NCI-H1092 (cell line): ENCODE measurements around the gene PM20D2.
"Not testable (repeated sequence)": the region's sequence is repeated elsewhere in the genome, so short reads cannot be mapped to it uniquely, and the experiment has no call there.

Source experiments
- DNase-seq: peaks from one replicate; lab custom pipeline; 2025; lab: John Stamatoyannopoulos, UW

Gene PM20D2, protein sequence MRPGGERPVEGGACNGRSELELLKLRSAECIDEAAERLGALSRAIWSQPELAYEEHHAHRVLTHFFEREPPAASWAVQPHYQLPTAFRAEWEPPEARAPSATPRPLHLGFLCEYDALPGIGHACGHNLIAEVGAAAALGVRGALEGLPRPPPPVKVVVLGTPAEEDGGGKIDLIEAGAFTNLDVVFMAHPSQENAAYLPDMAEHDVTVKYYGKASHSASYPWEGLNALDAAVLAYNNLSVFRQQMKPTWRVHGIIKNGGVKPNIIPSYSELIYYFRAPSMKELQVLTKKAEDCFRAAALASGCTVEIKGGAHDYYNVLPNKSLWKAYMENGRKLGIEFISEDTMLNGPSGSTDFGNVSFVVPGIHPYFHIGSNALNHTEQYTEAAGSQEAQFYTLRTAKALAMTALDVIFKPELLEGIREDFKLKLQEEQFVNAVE

DNA sequence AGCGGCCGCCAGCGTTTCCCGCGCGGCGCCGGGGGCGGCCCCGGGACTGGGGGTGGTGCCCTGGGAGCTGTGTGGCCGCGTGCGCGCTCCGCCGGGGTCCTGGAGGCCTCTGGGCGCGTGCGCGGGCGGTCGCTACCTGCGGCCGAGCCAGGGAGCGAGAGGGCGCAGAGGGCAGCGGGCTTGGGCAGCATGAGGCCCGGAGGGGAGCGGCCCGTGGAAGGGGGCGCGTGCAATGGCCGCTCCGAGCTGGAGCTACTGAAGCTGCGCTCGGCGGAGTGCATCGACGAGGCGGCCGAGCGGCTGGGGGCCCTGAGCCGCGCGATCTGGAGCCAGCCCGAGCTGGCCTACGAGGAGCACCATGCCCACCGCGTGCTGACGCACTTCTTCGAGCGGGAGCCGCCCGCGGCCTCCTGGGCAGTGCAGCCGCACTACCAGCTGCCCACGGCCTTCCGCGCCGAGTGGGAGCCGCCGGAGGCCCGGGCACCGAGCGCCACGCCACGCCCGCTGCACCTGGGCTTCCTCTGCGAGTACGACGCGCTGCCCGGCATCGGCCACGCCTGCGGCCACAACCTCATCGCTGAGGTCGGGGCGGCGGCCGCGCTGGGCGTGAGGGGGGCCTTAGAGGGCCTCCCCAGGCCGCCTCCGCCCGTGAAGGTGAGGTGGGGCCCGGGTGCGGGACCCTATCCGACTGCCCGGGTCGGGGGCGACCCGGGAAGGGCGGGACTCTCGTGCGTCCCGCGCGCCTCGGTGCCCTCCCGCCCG is at the start of gene PM20D2:
Gene PM20D2, plus strand, starts transcription at position 100 of the 762 bp plus-strand sequence. Its CDS starts 90 bp downstream, at position 190.
- DNase-seq = peak; percentile 57

DNA sequence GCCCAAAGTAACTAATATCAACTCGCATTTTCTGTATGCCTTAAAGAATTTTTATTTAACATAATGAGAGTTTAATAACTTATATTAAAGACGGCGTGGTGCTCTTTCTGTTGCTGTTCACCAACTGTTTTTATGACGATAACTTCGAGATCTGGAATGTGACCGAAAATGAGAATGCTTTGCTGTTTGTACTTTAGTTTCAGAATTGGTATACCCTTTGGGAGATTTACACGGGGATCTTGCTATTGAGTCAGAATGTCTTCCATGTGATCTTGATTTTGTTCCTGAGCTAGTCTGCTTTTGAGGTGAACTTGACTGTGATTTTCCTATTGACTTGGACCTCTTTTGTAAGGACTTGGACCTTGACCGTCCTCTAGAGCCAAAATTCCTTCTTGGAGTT is 47.4 kb upstream of the PM20D2 start:
- no peak for DNase-seq

DNA sequence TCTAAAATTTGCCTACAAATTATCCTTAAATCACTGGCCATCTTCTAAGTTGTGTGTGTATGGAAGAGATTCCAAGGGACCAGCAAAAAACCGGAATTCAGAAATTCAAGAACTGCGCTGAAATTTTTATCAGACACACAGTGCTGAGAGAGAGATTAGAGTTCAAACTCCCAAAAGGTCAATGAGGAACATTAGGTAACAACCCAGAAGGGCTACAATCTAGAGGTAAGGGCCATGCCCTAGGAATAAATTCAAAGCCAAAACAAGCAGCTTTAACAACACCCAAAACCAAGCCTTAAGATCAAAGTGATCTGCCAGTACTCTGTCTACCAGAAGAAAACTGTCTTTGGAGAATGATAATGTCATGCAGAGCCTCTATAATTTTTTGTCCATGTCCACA is 45.7 kb upstream of the PM20D2 start:
- DNase-seq = no peak

DNA sequence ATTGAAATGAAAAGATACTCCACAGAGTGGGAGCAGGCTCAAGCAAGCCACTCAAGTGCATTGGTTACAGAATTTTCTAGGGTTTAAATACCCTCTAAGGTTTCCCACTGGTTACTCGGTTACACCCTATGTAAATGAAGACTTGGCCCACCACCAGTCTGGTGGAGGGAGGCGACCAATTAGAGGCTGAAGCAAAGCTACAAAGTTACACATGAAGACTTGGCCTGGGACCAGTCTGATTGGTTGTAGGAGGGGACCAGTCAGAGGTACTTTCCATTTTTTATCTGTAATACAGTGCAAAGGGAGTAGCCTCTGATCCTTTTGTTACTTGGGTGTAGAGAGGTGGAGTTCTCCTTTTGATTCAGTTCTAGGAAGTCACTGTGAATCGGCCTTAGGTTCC is 35.6 kb upstream of the PM20D2 start:
- no peak for DNase-seq

DNA sequence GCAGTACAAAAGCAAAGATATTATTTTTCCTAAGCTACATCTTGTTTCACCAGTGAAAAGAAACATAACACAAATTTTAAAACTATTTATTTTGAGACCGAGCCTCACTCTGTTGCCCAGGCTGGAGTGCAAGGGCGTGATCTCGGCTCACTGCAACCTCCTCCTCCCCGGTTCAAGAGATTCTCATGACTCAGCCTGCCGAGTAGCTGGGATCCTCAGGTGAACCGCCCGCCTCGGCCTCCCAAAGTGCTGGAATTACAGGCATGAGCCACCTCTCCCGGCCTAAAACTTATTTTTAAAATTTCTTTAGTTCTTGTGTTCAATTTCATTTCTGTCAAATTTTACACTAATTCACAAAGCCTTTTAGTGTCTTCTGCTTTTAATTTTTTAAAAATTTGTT is 33.9 kb upstream of the PM20D2 start:
- DNase-seq = no peak

DNA sequence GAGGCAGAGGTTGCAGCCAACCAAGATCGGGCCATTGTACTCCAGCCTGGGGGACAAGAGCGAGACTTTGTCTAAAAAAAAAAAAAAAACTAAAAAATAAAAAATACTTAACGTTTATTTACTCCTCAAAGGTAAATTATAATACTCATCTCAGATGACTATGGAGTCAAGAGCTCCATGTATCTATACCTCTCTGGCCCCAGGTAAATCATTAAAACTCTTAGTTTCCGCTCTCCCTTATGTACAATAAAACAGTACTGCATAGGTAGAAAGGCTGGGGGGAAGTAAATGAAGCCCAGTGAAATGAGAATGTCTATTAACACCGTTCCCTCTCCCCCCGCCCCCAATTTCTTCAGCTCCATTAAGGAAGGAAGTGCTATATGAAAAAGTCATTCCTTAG is 29.2 kb upstream of the PM20D2 start:
- no peak for DNase-seq

DNA sequence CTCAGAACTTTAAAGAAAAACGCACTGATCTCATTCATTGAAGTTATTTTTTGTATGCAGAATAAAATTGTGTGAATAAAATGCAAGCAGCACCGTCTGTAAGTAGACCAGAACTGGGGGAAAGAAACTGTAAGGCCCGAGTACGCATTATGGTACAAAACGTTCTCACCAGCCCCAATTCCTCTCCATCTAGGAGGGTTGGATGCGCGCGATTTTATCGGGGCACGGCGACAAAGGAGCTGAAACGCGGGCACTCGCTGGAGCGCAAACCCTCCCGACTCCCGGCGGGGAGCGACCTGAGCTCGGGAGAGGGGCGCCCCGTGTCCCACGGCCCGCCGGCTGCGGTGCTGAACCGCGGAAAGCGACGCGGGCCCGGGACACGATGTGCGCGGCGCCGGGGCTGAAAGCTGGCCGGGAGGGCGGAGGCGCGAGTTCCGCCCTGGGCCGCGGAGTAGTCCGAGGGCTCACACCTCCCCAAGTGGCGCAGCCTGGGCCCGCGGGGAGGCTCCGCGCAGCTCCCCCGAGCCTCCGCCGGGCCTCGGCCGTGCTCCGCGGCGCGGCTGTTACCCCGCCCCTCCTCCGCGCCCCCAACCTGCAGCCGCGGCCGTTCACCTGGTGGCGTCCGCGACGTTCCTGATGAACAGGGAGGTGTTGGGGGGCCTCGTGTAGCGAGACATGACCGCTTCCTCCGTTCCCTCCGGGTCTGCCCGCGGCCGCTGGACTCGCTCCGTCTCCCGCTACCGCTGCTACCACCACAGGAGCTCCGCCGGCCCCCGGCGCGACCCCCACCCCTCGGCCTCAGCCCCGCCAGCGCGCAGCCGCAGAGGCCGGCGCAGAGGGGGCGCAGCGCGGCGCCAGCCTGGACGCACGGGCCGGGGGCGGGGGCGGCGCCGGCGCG is 28.4 kb upstream of the PM20D2 start, which contains the start of gene SRSF12:
Gene SRSF12, minus strand, starts transcription at position 861 of the 898 bp plus-strand sequence. Its CDS starts 184 bp downstream, at position 677.
- peak; percentile 37 for DNase-seq

DNA sequence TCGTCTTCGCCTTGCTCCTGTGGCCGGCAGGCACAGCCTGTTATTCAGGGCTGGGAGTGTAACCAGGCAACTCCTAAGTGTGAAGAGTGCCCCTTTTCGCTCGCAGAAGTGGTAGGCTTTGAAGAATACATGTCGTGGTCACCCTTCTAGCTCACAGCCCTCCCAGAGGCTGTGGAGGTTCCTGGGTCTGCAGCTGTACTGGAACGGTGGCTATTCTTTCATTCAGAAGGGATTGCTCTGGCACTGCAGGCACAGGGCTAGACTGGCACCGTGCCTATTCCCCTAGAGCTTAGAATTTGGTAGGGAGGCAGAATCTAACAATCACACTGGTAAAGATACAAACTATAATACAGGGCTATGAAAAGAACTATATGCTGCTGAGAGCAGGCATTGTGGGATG is 26.9 kb upstream of the PM20D2 start:
- no peak for DNase-seq

DNA sequence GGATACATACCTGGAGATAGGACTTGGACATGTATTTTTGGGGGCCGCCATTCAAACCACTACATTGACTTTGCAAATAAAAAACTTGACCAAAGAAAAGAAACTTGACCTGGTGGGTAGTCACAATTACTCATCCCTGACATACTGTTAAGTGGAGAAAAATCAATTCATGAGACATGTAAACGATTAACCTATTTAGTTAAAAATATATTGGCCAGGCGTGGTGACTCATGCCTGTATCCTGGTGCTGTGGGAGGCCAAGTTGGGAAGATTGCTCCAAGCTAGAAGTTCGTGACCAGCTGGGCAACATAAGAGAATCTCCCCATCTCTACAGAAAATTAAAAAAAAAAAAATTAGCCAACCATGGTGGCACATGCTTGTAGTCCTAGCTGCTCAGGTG is 25.5 kb upstream of the PM20D2 start:
- no peak for DNase-seq

DNA sequence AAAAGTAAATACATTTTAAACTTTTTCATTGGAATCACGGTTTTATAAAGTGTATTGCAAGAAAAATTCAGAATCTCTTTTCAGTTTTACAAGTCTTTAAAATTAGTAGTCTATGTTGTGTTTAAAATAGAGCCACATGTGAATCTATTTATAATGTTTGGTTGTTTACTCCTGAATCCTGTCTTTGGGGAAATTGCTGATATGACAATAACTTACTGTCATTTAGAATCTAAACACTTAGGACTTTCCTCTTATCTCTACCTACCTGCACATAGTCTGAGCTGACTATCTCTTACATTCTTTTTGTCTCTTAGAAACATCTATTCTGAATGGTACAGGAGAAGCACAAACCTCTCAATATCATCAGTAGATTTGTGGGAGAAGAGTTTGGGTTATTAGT is 23.9 kb upstream of the PM20D2 start:
- no peak for DNase-seq

DNA sequence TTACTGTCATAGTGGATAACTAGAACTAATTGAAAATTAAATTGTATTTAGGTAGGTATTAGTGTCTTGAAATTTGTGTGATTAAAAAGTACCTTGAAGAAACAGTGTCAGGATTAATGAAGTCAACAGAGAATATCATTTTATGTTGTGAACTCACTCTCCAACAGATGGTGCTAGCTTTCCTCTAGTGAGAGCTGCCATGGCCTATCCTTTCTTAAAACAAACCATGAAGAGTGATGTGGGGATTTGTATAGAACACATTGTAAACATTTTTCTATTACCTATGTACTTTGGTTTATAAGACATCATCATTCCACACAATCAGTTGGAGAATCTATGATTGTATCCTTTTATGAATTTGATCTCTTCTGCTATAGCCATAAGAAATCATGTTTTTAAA is 23.2 kb upstream of the PM20D2 start:
- no peak for DNase-seq

DNA sequence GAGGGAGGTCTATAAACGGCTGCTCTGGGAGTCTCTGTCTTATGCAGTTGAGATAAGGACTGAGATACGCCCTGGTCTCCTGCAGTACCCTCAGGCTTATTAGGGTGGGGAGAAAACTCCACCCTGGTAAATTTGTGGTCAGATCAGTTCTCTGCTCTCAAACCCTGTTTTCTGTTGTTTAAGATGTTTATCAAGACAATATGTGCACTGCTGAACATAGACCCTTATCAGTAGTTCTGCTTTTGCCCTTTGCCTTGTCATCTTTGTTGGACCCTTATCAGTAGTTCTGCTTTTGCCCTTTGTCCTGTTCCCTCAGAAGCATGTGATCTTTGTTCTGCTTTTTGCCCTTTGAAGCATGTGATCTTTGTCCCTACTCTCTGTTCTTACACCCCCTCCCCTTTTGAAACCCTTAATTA is 17.6 kb upstream of the PM20D2 start:
- DNase-seq = not testable (repeated sequence)

DNA sequence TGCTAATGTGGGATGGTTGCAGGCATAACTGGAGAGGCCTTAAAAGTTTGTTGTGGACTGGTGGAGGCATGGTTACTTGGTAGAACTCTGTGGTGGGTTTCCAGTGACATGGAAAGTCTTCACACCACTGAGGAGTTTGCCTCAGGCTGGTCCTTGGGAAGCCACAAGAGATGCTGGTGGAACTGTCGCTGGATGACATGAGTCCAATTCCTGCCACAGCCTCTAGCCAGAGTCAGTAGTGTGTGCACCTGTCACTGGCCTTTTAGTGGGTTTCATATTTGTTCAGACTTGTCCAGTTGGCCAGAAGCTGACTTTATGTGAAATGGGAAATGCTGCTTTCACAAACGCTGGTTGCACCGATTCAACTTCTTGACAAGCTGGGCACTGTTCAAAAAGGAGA is 14.3 kb upstream of the PM20D2 start:
- DNase-seq = no peak

DNA sequence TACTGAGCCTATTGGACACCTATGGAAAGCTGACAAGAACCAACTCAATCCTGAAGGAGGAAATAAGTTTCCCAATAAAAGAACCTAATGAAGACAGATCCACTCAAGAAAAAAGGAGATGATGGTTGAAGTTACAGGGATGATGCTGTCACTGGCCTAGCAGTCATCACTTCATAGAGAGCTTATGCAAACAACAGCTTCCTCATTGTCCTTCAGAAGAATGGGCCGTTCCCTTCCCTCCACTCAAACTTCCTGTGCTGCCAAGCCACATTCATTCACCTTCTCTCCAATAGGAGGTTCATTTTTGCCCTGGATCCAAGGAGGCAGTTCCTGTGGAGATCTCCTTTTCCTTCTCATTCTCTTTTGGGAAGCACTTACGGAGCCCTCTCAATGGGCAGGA is 13.8 kb upstream of the PM20D2 start:
- DNase-seq = no peak

DNA sequence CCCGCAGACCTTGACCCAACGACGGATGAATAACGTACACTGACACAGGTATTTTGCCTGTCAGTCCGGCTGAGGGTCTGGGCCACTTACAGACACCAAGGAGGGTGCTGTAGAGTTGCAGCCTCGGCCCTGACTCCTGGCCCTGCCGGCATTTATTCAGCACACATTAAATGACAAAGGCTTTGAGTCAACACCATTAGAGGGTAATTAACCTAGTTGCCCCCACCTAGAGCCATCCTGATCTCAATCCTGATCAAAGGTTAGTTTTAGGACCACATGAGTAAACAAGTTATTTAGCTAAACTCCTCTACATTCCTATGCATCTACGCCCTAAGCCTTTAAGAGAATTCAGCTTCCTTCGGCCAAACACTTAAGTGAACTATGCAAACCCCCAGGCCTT is 11.9 kb upstream of the PM20D2 start:
- DNase-seq = no peak

DNA sequence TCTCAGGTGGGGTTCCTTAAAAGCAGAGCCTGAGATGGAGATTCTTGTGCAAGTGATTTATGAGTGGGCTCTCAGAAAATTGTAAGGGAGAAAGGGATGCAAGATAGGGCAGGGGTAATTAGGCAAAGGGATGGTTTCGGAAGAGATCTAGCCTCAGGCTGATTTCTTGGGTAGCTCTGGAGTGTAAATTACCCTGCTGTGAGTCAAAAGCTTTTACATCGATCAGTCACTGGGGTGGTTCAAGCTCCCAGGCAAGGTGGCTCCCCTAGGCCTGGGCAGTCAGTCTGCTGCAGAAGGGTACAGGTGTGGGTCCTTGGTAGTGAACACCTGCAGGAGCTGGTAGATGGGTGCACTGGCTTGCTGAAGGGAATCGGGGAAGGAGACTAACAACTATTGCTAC is 11.1 kb upstream of the PM20D2 start:
- no peak for DNase-seq

DNA sequence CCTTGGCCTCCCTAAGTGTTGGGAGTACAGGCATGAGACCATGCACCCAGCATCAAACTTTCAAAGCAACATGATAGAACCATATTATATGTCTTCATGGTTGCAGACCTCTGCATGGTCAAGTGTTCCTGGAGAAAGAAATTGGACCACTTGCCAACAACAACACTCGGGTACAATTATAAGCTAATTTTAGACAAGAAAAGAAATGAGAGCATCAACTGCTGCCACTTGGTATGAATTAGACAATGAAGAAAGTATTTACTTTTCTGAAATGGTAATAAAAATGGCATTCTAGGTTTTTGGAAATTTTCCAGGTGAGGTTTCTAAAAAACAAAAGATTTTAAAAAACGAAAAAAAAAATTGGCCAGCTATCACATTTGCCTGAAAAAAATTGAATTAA is 7.7 kb upstream of the PM20D2 start:
- no peak for DNase-seq

DNA sequence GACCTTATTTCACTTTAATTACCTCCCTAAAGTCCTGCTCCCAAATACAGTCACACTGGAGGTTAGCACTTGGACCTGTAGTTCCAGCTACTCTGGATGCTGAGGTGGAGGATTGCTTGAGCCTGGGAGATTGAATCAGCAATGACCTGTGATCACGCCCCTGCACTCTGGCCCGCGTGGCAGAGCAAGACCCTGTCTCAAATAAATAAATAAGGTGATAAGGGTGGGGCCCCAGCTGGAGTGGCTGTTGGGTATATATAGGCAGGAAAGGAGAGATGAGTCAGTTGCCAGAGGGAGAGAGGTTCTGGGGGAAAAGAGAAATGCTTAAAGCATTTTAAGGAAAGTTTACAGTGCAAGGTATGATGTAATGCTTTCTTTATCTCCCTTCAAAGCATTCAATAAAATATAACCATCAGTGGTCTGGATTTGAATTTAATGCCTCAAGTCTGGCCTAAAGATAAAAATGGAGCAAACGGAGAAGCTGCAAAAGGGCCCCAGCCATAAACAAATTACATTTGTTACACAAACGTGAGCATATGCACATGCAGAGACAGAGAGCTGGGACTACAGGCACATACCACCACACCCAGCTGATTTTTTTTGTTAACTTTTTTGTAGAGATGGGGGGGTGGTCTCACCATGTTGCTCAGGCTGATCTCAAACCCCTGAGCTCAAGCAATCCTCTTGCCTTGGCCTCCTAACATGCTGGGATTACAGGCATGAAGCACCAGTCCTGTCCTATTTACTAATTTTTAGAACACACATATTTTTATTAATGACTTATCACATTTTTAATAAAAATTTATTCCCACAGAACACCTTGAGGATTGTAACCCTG is 6.1 kb upstream of the PM20D2 start:
- DNase-seq = no peak

DNA sequence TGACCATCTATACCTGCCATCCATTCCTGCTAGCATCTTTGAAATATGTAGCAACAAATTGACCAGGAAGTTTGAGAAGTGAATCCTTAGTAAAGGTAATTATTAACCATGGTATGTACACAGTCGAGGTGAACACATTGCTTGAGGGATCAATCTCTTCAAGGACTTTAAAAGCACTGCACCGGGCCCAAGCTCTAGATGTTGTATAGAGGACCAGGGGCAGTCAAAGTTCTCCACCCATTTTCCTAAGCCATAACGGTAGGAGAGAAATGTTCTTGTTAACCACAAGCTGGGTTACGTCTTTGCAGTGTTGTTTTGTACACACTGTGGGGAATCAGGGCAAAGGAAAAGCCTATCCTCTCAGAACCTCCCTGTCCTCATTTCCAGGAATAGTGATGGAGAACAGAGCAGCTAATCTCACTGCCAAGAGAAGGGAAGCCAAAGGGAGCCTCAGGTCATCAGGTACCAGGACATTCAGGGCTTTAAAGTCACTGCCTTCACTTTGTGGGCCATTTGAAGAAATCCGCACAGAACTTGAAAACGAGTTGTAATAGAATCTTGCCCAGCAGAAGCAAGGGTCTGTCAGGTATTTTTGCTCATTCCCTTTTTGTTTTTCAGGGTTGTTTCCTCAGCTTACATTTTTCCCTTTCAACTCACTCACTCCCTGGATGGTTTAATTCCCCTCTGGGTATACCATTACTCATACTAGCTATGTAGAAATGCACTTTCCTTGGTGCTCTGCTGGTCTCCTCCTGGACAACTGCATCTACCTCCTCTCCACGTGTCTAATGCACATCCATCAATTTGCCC is 5.3 kb upstream of the PM20D2 start:
- DNase-seq = no peak

DNA sequence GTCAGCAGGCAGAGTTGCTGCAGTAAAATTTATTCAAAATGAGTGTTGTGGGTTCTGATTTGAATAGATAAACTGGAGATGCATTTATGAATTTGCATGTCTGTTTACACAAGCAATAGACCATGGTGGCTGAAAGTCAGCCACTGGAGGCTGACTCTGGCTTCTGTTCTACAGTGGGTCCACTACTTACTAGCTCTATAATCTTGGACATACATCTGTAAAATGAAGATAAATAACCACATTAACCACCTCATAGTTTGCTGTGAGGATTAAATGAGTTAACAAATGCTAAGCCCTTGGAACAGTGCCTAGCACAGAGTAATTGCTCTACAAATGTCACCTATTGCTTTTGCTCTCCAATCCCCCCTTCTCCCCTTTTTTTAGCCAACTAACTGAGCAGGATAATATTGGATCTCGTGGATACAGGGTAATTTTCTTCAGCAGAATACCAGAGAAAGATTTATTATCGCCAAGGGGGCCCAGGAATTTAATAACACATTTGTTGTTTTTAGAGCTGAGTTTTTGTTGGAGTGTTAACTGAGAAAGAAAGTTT is 1.4 kb upstream of the PM20D2 start:
- DNase-seq = no peak
